PC-3 (cell line): ENCODE measurements around the gene BRIP1. TPM values are rescaled to one million over a fixed set of nuclear protein-coding genes. Genes with fewer than 3 reads are reported as not detected.

Experiments used
- ATAC-seq: fragments of 200-7000 bp; cut with Tn5 transposase; 2 replicates; pipeline ENCODE4 v1.9.1; 2020; ENCODE audit warnings: mild to moderate bottlenecking, moderate library complexity
- BruUV-seq: library from RNA; stranded (reverse); fragments of 400-500 nt; replicated peaks from 2 replicates; lab custom pipeline; 2021; lab: Mats Ljungman, UMichigan
- CTCF ChIA-PET: fragments of 300-600 bp; sonication (Branson Sonifier 250); formaldehyde crosslinking; loops from one replicate; lab custom pipeline; 2022; ENCODE audit warnings: antibody characterized with exemption; lab: Charles Lee
- POLR2A ChIA-PET: fragments of 300-600 bp; sonication (Branson Sonifier 250); formaldehyde crosslinking; loops from one replicate; lab custom pipeline; 2022; ENCODE audit warnings: antibody characterized with exemption; ENCODE audit not compliant: unreplicated experiment; lab: Charles Lee
- DNase-seq: peaks from one replicate; pipeline ENCODE4 v3.0.0-alpha.2; 2015
- H2AFZ ChIP-seq: fragments of 300-600 bp; sonication (generic); 2 replicates; pipeline ENCODE4 v1.6.0; 2016; ENCODE audit warnings: antibody characterized with exemption, low read length
- H3F3A ChIP-seq: fragments of 300-600 bp; sonication (generic); one replicate; pipeline ENCODE4 v1.6.0; 2017; ENCODE audit warnings: antibody characterized with exemption, low read length, control low read depth, mild to moderate bottlenecking; ENCODE audit not compliant: unreplicated experiment
- H3K27ac ChIP-seq: fragments of 300-600 bp; sonication (generic); 2 replicates; pipeline ENCODE4 v1.5.1; 2016; ENCODE audit warnings: mild to moderate bottlenecking, low read length
- H3K27me3 ChIP-seq: fragments of 300-600 bp; sonication (generic); 2 replicates; pipeline ENCODE4 v1.6.1; 2016; ENCODE audit warnings: low read length, mixed read lengths
- H3K36me3 ChIP-seq: fragments of 300-600 bp; sonication (generic); 2 replicates; pipeline ENCODE4 v1.6.1; 2016; ENCODE audit warnings: low read depth, mixed run types, low read length, mixed read lengths
- H3K4me1 ChIP-seq: fragments of 300-600 bp; sonication (generic); 2 replicates; pipeline ENCODE4 v1.5.1; 2016; ENCODE audit warnings: low read length; ENCODE audit not compliant: insufficient read depth
- H3K4me2 ChIP-seq: fragments of 300-600 bp; sonication (generic); 2 replicates; pipeline ENCODE4 v1.6.0; 2016; ENCODE audit warnings: low read length
- H3K4me3 ChIP-seq: fragments of 300-600 bp; sonication (generic); 2 replicates; pipeline ENCODE4 v1.5.1; 2016; ENCODE audit warnings: mild to moderate bottlenecking, low read length, mixed read lengths
- H3K79me2 ChIP-seq: fragments of 300-600 bp; sonication (generic); 2 replicates; pipeline ENCODE4 v1.6.1; 2017; ENCODE audit warnings: low read length, mixed read lengths
- H3K9ac ChIP-seq: fragments of 300-600 bp; sonication (generic); 2 replicates; pipeline ENCODE4 v1.6.0; 2016; ENCODE audit warnings: mild to moderate bottlenecking, low read length
- H3K9me2 ChIP-seq: fragments of 300-600 bp; sonication (generic); replicated peaks from 2 replicates; pipeline ENCODE4 v1.6.1; 2016; ENCODE audit warnings: mixed run types, low read length, mixed read lengths
- H3K9me3 ChIP-seq: fragments of 300-600 bp; sonication (generic); 2 replicates; pipeline ENCODE4 v1.6.1; 2016; ENCODE audit warnings: low read length, mixed read lengths
- H4K20me1 ChIP-seq: fragments of 300-600 bp; sonication (generic); 2 replicates; pipeline ENCODE4 v1.6.1; 2016; ENCODE audit warnings: low read length, mixed read lengths
- CTCF ChIP-seq: fragments of 300-600 bp; sonication (generic); conservative IDR thresholded peaks from 2 replicates; pipeline ENCODE4 v1.5.1; 2017; ENCODE audit warnings: antibody characterized with exemption, low read depth, mild to moderate bottlenecking, low read length
- EZH2 ChIP-seq: fragments of 300-600 bp; sonication (generic); IDR thresholded peaks from one replicate; pipeline ENCODE4 v1.6.1; 2017; ENCODE audit warnings: antibody characterized with exemption, mild to moderate bottlenecking, low read length; ENCODE audit not compliant: unreplicated experiment
- EZH2phosphoT487 ChIP-seq: fragments of 300-600 bp; sonication (generic); IDR thresholded peaks from 2 replicates; pipeline ENCODE4 v1.6.1; 2018; ENCODE audit warnings: mild to moderate bottlenecking, antibody characterized with exemption, low read length, borderline replicate concordance
- intact Hi-C: fragments of 100-400 bp; cut with micrococcal nuclease; formaldehyde crosslinking; loops from 2 replicates; pipeline ENCODE4 v1.9.0; 2023
- total RNA-seq: library from RNA; depleted of rRNA; stranded (reverse); fragments of >200 nt; gene quantifications from 2 replicates; pipeline ENCODE4 v1.2.3, GENCODE V29; 2014

Gene BRIP1
- total RNA-seq, 1 experiment from 2014 or later: 21.1 TPM

GRCh38 chr17:61907361-61907760 is 44.0 kb upstream of the BRIP1 start:
- Histone ChIP-seq H3K9ac (no peak overlapping the region), H3F3A (no peaks in the 10 kb centered on the region), H3K36me3 (peaks cover 41% of the 10 kb centered on the region), H3K4me1 (no peaks in the 10 kb centered on the region), H4K20me1 (no peaks in the 10 kb centered on the region), H3K27me3 (no peaks in the 10 kb centered on the region), H3K79me2 (no peaks in the 10 kb centered on the region), H3K4me2 (no peak overlapping the region), H3K9me2 (no peaks in the 10 kb centered on the region), H2AFZ (no peak overlapping the region), H3K27ac (no peak overlapping the region), H3K9me3 (no peaks in the 10 kb centered on the region), H3K4me3 (no peak overlapping the region)
- TF ChIP-seq EZH2 (no peak), EZH2phosphoT487 (no peak), CTCF (no peak)
- ChIA-PET CTCF (no interaction called here), POLR2A (no interaction called here)
- intact Hi-C loops: no loop called here
- no peak for ATAC-seq
- BruUV-seq: no TSS peak
- no peak for DNase-seq

- Histone ChIP-seq H3K4me3 (no peak overlapping the region), H3K79me2 (no peaks in the 10 kb centered on the region), H2AFZ (no peak overlapping the region), H3K4me1 (no peaks in the 10 kb centered on the region), H3K9me3 (no peaks in the 10 kb centered on the region), H3K9me2 (no peaks in the 10 kb centered on the region), H3F3A (no peaks in the 10 kb centered on the region), H4K20me1 (no peaks in the 10 kb centered on the region), H3K36me3 (peaks cover 28% of the 10 kb centered on the region; the same call in 1 of the 2 replicates), H3K27me3 (no peaks in the 10 kb centered on the region), H3K27ac (no peak overlapping the region), H3K9ac (no peak overlapping the region), H3K4me2 (no peak overlapping the region)
- no TSS peak for BruUV-seq
- CTCF ChIA-PET: interaction anchor here (1.4 kb wide), 1 partner anchor 205 kb away, joined by 6 read pairs; no protein-coding TSS in a partner anchor
- intact Hi-C loops: no loop called here
- POLR2A ChIA-PET: no interaction called here
- ATAC-seq: no peak
- TF ChIP-seq EZH2phosphoT487 (no peak), EZH2 (no peak), CTCF (no peak)
- no peak for DNase-seq
Measured at GRCh38 chr17:61904094-61904710, 40.9 kb upstream of the BRIP1 start.

- H3F3A ChIP-seq: no peaks in the 10 kb centered on the region
- H3K9me3 ChIP-seq: no peaks in the 10 kb centered on the region
- CTCF ChIA-PET: interaction anchor here (1.4 kb wide), 1 partner anchor 206 kb away, joined by 6 read pairs; no protein-coding TSS in a partner anchor
- TF ChIP-seq EZH2 (no peak), CTCF (no peak), EZH2phosphoT487 (no peak)
- no peak overlapping the region for H3K9ac ChIP-seq
- no peaks in the 10 kb centered on the region for H3K27me3 ChIP-seq
- H4K20me1 ChIP-seq: no peaks in the 10 kb centered on the region
- ATAC-seq (no peak), DNase-seq (no peak)
- POLR2A ChIA-PET: interaction anchor here (0.6 kb wide), 2 partner anchors 23 to 179 kb away, joined by 5 to 8 read pairs; no protein-coding TSS in a partner anchor
- no peak overlapping the region for H3K4me3 ChIP-seq
- H2AFZ ChIP-seq: no peak overlapping the region
- no TSS peak for BruUV-seq
- no peaks in the 10 kb centered on the region for H3K4me1 ChIP-seq
- H3K36me3 ChIP-seq: peaks cover 28% of the 10 kb centered on the region; the same call in 1 of the 2 replicates
- H3K79me2 ChIP-seq: no peaks in the 10 kb centered on the region
- intact Hi-C loops: no loop called here
- H3K27ac ChIP-seq: no peak overlapping the region
- H3K4me2 ChIP-seq: no peak overlapping the region
- H3K9me2 ChIP-seq: no peaks in the 10 kb centered on the region
Measured at GRCh38 chr17:61903251-61903650, 39.9 kb upstream of the BRIP1 start.
